GM23338 (cell line): ENCODE results near the gene OR1K1. TPM values are rescaled to one million over a fixed set of nuclear protein-coding genes. Genes with fewer than 3 reads are reported as not detected.

Source experiments
- CREB1 ChIP-seq: fragments of 250-450 bp; sonication (Bioruptor Pico); IDR thresholded peaks from 2 replicates; pipeline ENCODE4 v1.5.0; 2020; ENCODE audit warnings: low read depth, mild to moderate bottlenecking, moderate library complexity
- CTCF ChIP-seq, 2 experiments: fragments of 200-600 bp in 1 of 2; sonication (generic) in 1 of 2; conservative IDR thresholded peaks; 2 replicates each; pipeline versions ENCODE4 v1.5.1 to v1.6.1; 2016 to 2017; ENCODE audit warnings: antibody characterized with exemption in 2 of 2, low read depth in 2 of 2, mild to moderate bottlenecking in 2 of 2, moderate library complexity in 1 of 2
- EZH2phosphoT487 ChIP-seq: fragments of 200-600 bp; sonication (generic); IDR thresholded peaks from one replicate; pipeline ENCODE4 v1.8.1; 2018; ENCODE audit warnings: antibody characterized with exemption; ENCODE audit not compliant: unreplicated experiment
- REST ChIP-seq: IDR thresholded peaks from one replicate; pipeline ENCODE4 v1.6.1; 2018; ENCODE audit warnings: antibody characterized with exemption; ENCODE audit not compliant: unreplicated experiment
- ZNF462 ChIP-seq: fragments of 250-450 bp; sonication (Bioruptor Pico); IDR thresholded peaks from 2 replicates; pipeline ENCODE4 v1.5.0; 2020; ENCODE audit warnings: mild to moderate bottlenecking, moderate library complexity
- polyA plus RNA-seq: library from polyadenylated mRNA; unstranded; fragments of >200 nt; fragmentation: Nextera tagmentation; extraction: Ambion mirVana; gene quantifications from 2 replicates; pipeline ENCODE4 v1.2.1, GENCODE V29; 2016
- total RNA-seq: library from RNA; depleted of rRNA; stranded (reverse); fragments of >200 nt; shearing (Covaris generic); gene quantifications from 2 replicates; pipeline ENCODE4 v1.2.3, GENCODE V29; 2014

The OR1K1 gene
- total and polyA plus RNA-seq, 2 experiments from 2014 or later = not detected

GRCh38 chr9:122819326-122819725, 19.4 kb downstream of the OR1K1 start (continued):
- TF ChIP-seq ZNF462 (CRISPR knock-in tag) = no peak
- no peak for TF ChIP-seq CREB1 (CRISPR knock-in tag)
- TF ChIP-seq EZH2phosphoT487 = no peak
- no peak for TF ChIP-seq CTCF (conservative IDR thresholded peaks at IDR 0.05; ENCODE audit: low read depth in 2 of 2)
- TF ChIP-seq REST = no peak
